Measurements from ENCODE around the gene LRRC10B.
A peak's percentile ranks its signal among the peaks of the same experiment; 100 is the strongest.

The LRRC10B gene

GRCh38 chr11:61510166-61510919 is 1.8 kb downstream of the LRRC10B start:
- DNase-seq: no peak

DNA sequence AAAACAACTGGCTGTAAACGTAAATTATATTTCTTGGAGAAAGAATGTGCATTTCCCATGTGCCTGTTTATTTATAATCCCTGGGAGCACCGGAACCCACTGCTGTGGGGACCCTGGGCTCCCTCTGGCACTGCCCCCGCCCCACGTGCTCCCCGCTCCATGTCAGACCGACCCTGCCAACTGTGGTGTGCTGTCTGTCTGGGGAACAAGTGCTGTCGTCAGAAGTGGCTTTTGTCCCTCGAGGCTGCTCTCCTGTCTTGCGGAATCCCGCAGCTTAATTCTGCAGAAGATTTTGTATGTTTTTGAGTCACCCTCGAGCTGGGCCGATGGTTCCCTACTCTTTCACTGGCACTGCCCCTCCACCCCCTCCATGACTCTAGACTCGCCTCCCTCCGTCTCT is 2.4 kb downstream of the LRRC10B start:
- DNase-seq: no peak

GRCh38 chr11:61511383-61511782 is 2.8 kb downstream of the LRRC10B start:
- DNase-seq: no peak

DNA sequence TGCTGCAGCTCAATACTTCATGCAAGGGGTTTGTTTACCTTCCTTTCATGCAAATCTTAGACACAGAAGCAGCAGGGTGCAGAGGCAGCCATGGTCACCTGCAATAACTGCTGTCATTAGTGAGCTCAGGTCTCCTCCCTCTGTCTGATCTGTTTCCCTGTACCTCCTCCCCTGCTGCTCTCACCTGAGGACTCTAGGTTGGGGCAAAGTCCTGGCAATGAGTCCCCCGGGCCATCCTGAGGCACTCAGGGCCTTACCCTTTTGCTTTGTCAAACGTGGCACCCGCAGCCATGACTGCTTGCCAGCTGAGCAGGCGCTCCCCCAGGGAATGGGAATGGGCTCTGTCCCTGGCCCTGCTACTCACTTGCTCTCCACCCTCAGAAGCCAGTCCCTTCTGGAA is 3.9 kb downstream of the LRRC10B start:
- DNase-seq: no peak

DNA sequence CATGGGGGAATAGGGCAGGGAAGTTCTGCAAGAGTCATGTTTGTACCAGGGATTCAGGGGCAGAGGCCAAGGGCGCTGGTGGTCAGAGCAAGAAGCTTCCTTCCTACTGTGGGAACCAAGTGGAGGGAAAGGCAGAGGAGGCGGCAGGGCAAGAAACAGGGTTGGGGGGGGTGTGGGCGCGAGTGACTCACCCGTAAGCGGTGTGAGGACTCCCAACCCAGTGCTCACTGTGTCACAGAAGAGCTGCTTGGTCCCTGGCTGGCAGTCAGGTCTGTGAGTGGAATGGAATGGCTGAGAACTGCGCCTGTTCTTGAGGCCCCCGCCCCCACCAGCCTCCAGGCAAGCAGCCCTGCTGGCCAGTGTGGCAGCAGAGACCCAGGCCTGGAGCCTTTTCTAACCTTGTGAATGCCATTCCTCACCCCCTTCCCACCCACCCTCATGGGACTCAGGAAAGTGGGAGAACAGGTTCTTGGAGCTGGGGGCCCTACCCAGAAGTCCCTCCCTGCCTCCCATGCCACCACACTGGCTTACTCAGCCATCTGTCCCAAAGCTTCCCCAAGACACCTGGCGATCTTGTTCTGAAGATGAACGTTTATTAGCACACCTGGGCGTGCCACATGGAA is 4.7 kb downstream of the LRRC10B start:
- DNase-seq: no peak

DNA sequence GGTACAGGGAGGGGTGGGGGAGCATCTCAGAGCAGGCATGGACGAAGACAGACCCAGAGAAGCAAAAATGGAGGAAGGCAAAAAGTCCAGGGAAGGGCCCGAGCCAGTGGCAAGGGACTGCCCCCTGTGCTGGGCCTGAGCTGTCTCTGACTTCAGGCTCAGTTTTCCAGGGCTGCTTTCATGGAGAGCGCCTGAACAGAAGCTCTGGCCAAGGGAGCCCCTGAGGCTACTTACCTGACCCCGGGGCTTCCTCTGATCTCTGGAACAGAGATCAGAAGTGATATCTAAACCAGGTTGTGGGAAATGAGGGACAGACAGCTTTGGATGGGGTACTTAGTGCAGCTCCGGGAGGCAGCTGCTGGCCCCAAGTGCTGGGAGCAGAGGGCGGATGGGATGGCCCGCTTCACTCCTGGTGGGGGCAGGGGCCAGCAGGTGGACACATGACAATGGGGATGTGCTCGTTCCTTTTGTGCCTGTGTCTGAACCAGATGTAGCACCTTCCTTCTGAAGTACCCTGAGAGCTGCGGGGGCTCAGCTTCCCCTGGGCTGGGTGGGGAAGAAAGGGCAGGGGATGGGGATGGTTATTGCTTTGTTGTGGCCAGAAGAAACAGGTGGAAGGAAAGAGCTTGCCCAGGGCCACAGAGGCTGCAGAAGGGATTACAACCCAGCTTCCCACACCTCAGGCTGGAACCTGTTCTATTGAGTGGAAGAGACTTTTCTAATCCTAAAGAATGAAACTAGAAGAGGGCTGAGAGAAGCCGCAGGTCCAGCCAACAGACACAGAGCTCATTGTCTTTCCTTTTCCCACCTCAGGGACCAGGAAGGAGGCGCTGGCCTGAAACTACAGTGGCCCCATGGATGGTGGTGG is 5.7 kb downstream of the LRRC10B start:
- no peak for DNase-seq

DNA sequence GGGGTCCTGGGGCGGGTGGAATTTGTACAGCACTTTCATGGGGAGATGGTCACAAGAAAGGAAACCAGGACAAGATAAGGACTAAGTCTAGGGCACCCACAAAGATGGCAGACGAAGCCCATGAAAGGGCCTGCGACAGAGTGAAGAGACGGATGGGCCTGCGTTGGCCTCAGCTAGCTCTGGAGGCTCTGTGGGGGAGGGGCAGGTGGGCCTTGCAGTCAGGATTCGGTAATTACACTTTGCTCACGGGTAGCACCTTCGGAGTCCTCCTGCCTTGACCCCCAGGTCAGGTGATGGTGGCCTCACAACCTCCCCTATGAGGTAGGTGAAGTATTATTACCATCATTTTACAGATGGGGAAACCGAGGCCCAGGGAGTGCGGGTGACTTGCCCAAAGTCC is 7.1 kb downstream of the LRRC10B start:
- no peak for DNase-seq

- no peak for DNase-seq
These were observed 7.6 kb downstream of the LRRC10B start for GRCh38 chr11:61516191-61516590.

DNA sequence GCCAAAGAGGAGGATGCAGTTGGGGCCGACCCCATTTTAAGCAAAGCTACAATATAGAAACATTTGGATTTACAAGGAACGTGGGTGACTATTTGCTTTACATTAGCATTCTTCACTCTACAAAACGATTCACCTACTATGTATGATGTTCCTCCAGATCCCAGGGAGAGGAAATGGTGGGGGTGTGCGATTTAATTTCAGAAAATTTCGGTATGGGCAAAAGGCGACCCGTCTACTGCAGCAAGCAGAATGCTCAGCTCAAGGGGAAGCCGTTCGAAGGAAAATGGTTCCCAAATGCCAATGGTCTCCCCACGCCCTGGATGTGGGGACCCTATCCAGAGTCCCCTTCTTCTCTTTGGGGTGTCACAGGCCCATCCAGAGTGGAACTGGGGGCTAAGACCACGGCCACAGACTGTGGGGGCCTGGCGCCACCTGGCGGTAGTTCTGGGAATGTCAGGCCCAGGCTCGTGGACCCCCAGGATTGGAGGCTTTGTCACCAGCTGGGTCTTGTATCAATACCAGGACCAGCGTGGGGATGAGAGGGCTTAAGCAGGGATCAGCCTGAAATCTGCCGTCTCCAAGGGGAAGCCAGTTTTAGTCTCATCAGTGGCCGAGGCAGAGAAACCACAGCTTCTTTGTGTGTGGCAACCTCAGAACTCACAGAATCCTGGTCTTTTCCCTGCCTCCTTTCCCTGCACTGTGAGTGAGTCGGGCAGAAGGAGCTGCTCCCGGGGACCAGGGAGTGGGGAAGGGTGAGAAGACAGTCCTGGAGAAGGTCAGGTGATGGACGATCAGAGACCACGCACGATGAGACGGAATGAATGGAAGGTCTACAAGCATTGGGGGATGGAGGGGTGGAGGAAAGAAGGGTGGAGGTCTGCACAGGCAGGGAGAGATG is 8.4 kb downstream of the LRRC10B start:
- DNase-seq: no peak

- DNase-seq: no peak
These were observed 9.7 kb downstream of the LRRC10B start for GRCh38 chr11:61518032-61518795.

GRCh38 chr11:61522881-61523280 is 14.3 kb downstream of the LRRC10B start:
- DNase-seq: no peak

DNA sequence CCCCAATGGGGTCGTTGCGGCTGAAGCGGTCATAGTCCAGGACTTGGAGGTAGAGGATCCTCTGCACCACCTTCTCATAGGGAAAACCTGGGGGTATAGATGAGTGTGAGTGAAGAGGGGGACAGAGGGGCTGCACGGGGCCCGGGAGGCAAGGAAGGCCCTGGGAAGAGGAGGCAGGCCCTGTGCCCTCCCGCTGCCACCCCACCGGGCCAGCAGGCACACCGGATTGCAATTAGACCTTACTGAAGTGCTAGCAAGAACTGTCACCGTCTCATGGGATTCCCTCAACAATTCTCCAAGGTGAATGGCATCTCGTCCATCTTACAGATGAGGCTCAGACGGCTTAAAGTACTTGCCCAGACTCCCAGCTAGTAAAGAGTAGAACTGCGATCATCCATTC is 15.9 kb downstream of the LRRC10B start:
- DNase-seq: no peak

GRCh38 chr11:61524963-61525587 is 16.5 kb downstream of the LRRC10B start:
- no peak for DNase-seq

- DNase-seq: no peak
These were observed 17.7 kb downstream of the LRRC10B start for GRCh38 chr11:61526229-61526628.

GRCh38 chr11:61526956-61527731 is 18.6 kb downstream of the LRRC10B start:
- no peak for DNase-seq

DNA sequence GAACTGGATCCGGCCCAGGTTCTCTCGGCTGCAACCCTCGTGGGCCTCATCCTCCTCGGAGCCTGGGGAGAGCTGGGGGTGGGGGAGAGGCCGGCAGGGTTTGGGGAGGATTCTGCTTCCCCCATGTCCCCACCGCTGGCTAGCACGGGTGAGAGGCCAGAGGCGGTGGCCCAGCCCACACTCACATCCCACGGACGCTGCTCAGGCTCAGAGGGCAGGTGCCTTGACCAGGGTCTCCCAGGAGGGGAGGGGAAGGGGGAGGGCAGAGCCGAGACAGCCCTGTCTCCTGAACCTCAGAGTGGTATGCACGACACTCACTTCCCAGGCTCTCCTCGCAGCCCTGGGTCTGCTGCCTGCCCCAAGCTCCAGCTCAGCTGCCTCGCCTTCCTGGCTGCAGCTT is 19.6 kb downstream of the LRRC10B start:
- no peak for DNase-seq

GRCh38 chr11:61529537-61530225 is 21.1 kb downstream of the LRRC10B start:
- no peak for DNase-seq

GRCh38 chr11:61531044-61531443 is 22.5 kb downstream of the LRRC10B start:
- DNase-seq: no peak

DNA sequence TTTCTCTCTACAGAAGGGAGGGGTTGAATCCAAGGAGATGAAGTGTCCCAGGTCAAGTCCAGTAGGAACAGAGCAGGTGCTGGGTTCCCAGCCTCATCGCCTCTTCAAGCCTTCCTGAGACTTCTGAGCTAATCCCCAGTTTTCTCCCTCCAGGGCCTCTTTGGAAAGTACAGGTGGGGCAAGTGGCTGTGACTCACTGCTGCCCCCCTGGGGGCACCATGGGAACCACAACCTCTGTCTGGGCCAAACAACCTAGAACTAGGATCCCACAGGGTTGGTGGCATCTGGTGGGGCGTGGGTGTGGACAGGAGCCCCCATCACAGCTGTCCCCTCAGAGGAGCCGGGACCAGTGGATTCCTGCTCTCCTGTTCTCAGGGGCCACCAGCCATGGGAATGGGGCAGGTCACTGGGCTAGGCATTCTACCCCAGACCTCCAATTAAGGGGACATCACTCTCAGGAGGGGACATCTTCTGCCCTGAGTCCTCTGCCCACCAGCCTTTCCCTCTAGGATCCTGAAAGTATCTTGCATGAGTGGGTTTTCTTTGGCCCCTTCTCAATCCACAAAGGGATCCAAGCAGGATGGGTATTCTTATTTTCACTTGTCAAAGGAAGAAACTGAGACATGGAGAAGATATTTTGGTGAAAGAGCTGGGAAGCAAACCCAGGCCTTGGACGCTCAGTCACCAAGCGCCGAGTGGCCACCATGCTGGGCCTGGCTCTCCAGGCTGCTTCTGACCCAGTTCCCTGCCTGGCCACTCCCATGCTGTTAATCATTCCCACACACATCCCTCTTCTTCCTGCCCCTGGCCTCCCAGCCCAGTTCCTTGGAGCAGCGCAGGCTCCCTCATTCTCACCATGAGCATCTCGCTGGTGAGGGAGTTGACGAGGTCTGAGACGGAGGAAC is 23.8 kb downstream of the LRRC10B start:
- peak; percentile 37 for DNase-seq
